Vagina (tissue), 2 donors: ENCODE measurements around the gene MEDAG.

Experiments
- POLR2A ChIP-seq, 2 donors: fragments of 450-650 bp; IDR thresholded peaks; one replicate each; pipeline ENCODE4 v1.6.1; 2017; ENCODE audit warnings: antibody characterized with exemption in 2 of 2, mild to moderate bottlenecking in 2 of 2, moderate library complexity in 2 of 2
- POLR2AphosphoS5 ChIP-seq, 2 donors: sonication (generic); formaldehyde crosslinking; IDR thresholded peaks; one replicate each; pipeline ENCODE4 v1.9.0; 2017; ENCODE audit warnings: antibody characterized with exemption in 2 of 2, mild to moderate bottlenecking in 2 of 2, low read depth in 1 of 2; ENCODE audit not compliant: insufficient read depth in 1 of 2
- TF ChIP-seq, protein P1 (sequence below), 3 experiments: fragments of 450-650 bp in 2 of 3; fragments of 200-600 bp in 1 of 3; sonication (generic) in 1 of 3; IDR thresholded peaks; one replicate each; pipeline ENCODE4 v1.5.1; 2017 to 2019; ENCODE audit warnings: antibody characterized with exemption in 3 of 3, mild to moderate bottlenecking in 2 of 3, moderate library complexity in 2 of 3

DNA sequence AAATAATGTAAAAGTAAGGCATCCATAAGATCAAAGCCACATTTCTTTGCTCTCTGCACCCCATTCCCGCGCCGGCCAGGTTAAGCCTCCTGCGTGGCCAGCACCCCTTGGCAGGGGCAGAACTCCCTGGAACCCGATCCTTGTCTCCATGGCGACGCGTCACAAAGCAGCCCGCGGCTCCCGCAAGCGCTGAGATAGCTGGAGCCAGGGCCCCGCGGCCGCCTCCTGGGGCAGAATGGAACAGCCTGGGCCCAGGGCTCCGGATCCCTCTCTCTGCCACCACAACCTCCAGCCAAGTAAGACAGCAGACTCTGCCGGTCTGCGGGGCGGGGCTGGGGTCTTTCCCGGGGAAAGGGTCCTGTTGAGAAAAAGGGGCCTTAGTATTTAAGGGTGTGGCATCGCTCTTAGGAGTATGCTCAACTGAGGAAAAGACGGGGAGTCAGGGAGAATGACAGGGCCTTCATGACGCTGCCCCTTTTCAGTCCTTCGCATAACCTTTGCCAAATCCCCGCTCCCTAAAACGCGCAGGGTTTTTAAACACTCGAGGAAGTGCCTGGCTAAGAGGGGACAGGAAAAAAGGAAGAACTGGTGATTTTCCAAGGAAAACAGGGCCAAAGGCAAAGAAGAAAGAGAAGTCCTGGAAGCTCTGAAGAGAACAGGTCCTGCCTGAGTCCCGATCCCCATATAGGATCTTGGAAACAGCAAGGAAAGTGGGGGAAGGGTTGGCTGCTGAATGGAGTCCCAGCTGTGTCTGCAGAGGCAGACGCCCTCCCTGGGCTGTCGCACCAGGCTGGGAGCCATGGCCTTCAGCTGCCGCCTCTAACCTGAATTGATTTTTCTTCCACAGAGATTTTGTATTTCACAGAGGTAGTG is 26.6 kb downstream of the MEDAG start, which contains the start of gene TEX26:
- TF ChIP-seq, protein P1, sequence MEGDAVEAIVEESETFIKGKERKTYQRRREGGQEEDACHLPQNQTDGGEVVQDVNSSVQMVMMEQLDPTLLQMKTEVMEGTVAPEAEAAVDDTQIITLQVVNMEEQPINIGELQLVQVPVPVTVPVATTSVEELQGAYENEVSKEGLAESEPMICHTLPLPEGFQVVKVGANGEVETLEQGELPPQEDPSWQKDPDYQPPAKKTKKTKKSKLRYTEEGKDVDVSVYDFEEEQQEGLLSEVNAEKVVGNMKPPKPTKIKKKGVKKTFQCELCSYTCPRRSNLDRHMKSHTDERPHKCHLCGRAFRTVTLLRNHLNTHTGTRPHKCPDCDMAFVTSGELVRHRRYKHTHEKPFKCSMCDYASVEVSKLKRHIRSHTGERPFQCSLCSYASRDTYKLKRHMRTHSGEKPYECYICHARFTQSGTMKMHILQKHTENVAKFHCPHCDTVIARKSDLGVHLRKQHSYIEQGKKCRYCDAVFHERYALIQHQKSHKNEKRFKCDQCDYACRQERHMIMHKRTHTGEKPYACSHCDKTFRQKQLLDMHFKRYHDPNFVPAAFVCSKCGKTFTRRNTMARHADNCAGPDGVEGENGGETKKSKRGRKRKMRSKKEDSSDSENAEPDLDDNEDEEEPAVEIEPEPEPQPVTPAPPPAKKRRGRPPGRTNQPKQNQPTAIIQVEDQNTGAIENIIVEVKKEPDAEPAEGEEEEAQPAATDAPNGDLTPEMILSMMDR (IDR thresholded peaks at IDR 0.05) = no peak
- TF ChIP-seq POLR2A (IDR thresholded peaks at IDR 0.05) (no peak), POLR2AphosphoS5 (IDR thresholded peaks at IDR 0.05; ENCODE audit: insufficient read depth in 1 of 2, low read depth in 1 of 2) (no peak)
